Measurements from ENCODE around the gene GSC2.

The GSC2 gene

GRCh38 chr22:19119949-19120348 lies 30.1 kb downstream of the GSC2 start:
- DNase-seq (ENCODE audit: low read depth) = no peak

GRCh38 chr22:19118329-19118880 lies 31.7 kb downstream of the GSC2 start:
- no peak for DNase-seq (ENCODE audit: low read depth)

GRCh38 chr22:19117111-19117512 lies 33.0 kb downstream of the GSC2 start:
- no peak for DNase-seq (ENCODE audit: low read depth)

GRCh38 chr22:19115628-19116027 lies 34.5 kb downstream of the GSC2 start:
- DNase-seq (ENCODE audit: low read depth) = no peak

- DNase-seq (ENCODE audit: low read depth) = no peak
These were observed 35.0 kb downstream of the GSC2 start for GRCh38 chr22:19114984-19115552.

- DNase-seq (ENCODE audit: low read depth) = no peak
These were observed 36.7 kb downstream of the GSC2 start for GRCh38 chr22:19113429-19113828.

- no peak for DNase-seq (ENCODE audit: low read depth)
These were observed 38.5 kb downstream of the GSC2 start for GRCh38 chr22:19111584-19111983.

- DNase-seq (ENCODE audit: low read depth) = no peak
These were observed 39.0 kb downstream of the GSC2 start for GRCh38 chr22:19111140-19111539.

GRCh38 chr22:19110646-19111045 lies 39.4 kb downstream of the GSC2 start:
- DNase-seq (ENCODE audit: low read depth) = no peak

- DNase-seq (ENCODE audit: low read depth) = no peak
These were observed 40.0 kb downstream of the GSC2 start for GRCh38 chr22:19110064-19110458.

- peak; percentile 39 for DNase-seq (ENCODE audit: low read depth)
These were observed 40.7 kb downstream of the GSC2 start for GRCh38 chr22:19109198-19110063.

GRCh38 chr22:19108807-19109197 lies 41.3 kb downstream of the GSC2 start:
- no peak for DNase-seq (ENCODE audit: low read depth)

- no peak for DNase-seq (ENCODE audit: low read depth)
These were observed 42.4 kb downstream of the GSC2 start for GRCh38 chr22:19107730-19108074.

GRCh38 chr22:19106886-19107729 lies 43.0 kb downstream of the GSC2 start:
- DNase-seq (ENCODE audit: low read depth) = no peak

- peak; percentile 14 for DNase-seq (ENCODE audit: low read depth)
These were observed 44.0 kb downstream of the GSC2 start for GRCh38 chr22:19105867-19106802.

- no peak for DNase-seq (ENCODE audit: low read depth)
These were observed 44.6 kb downstream of the GSC2 start for GRCh38 chr22:19105456-19105855.

GRCh38 chr22:19103880-19104821 lies 45.9 kb downstream of the GSC2 start:
- no peak for DNase-seq (ENCODE audit: low read depth)

GRCh38 chr22:19098157-19098556 lies 51.9 kb downstream of the GSC2 start:
- DNase-seq (ENCODE audit: low read depth) = no peak

GRCh38 chr22:19097518-19097917 lies 52.6 kb downstream of the GSC2 start:
- no peak for DNase-seq (ENCODE audit: low read depth)
